SJSA1 (cell line): ENCODE data around the gene RSAD1. TPM values are rescaled to one million over a fixed set of nuclear protein-coding genes. Genes with fewer than 3 reads are reported as not detected.

ENCODE experiments used
- DNase-seq, 2 experiments: peaks; one replicate each; pipeline ENCODE4 v3.0.0-alpha.2; 2015 to 2020; ENCODE audit warnings: low spot score in 2 of 2, low read depth in 1 of 2
- H3K27ac ChIP-seq: fragments of 250-450 bp; sonication (Bioruptor Pico); 2 replicates; pipeline ENCODE4 v1.5.1; 2020; ENCODE audit warnings: mild to moderate bottlenecking, moderate library complexity
- H3K27me3 ChIP-seq: fragments of 250-450 bp; sonication (Bioruptor Pico); replicated peaks from 2 replicates; pipeline ENCODE4 v1.5.1; 2020; ENCODE audit warnings: mild to moderate bottlenecking, moderate library complexity
- H3K36me3 ChIP-seq: fragments of 250-450 bp; sonication (Bioruptor Pico); 2 replicates; pipeline ENCODE4 v1.5.1; 2020; ENCODE audit warnings: mild to moderate bottlenecking
- H3K4me1 ChIP-seq: fragments of 250-450 bp; sonication (Bioruptor Pico); replicated peaks from 2 replicates; pipeline ENCODE4 v1.6.1; 2021; ENCODE audit warnings: mild to moderate bottlenecking
- H3K4me3 ChIP-seq: fragments of 250-450 bp; sonication (Bioruptor Pico); 2 replicates; pipeline ENCODE4 v1.5.1; 2020; ENCODE audit warnings: mild to moderate bottlenecking
- H3K9me3 ChIP-seq: fragments of 250-450 bp; sonication (Bioruptor Pico); replicated peaks from 2 replicates; pipeline ENCODE4 v1.5.1; 2020; ENCODE audit warnings: mild to moderate bottlenecking
- total RNA-seq: library from RNA; depleted of rRNA; stranded (reverse); fragments of >200 nt; shearing (Covaris generic); gene quantifications from 2 replicates; pipeline ENCODE4 v1.2.3, GENCODE V29; 2014

The RSAD1 gene
- total RNA-seq, 1 experiment from 2014 or later: 15.8 TPM

DNA sequence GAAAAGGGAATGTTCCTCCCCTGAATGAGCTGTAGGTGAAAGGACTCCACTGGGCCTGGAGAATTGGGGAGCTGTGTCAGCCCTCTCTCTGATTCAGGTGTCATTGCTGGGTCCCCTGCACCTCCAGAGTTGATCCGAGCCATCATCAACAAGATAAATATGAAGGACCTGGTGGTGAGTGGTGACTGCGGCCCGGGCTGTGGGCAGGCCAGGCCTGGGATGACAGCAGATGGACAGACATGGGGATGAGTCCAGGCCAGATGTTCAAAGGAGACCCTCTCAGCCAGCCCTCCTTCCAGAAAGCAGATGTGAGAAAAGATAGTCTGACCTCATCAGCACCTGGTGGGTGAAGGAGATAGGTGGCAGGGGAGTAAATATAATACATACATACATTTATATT lies 14.5 kb upstream of the RSAD1 start:
- Histone ChIP-seq H3K27ac (no peak overlapping the region), H3K27me3 (peaks cover 16% of the 10 kb centered on the region), H3K4me1 (peaks cover 8% of the 10 kb centered on the region), H3K36me3 (no peaks in the 10 kb centered on the region; the same call in 1 of the 2 replicates), H3K9me3 (no peaks in the 10 kb centered on the region), H3K4me3 (no peak overlapping the region)
- DNase-seq: no peak

DNA sequence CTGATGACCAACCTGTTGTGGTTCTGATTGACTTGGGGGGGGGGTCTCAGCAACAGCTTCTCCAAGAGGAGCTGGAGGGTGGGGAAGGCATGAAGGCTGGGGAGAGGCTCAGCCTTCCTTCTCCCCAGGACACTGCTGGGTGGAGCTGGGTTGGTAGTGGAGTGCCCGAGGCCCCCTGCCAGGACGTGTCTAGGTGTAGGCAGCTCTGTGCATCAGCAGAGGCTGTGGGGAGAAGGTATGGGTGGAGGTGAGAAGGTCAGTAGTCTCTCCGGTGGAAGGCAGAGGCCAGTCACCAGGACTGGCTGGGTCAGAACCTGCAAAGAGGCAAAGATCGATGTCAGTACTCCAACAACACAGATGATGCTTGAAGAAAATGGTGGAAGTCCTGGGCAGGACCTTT lies 13.9 kb upstream of the RSAD1 start:
- Histone ChIP-seq H3K27me3 (peaks cover 17% of the 10 kb centered on the region), H3K4me1 (peaks cover 7% of the 10 kb centered on the region), H3K27ac (no peak overlapping the region), H3K4me3 (no peak overlapping the region), H3K36me3 (no peaks in the 10 kb centered on the region; the same call in 1 of the 2 replicates), H3K9me3 (no peaks in the 10 kb centered on the region)
- DNase-seq: no peak

- no peaks in the 10 kb centered on the region for H3K9me3 ChIP-seq
Measured at GRCh38 chr17:50465171-50465570, 13.5 kb upstream of the RSAD1 start.

DNA sequence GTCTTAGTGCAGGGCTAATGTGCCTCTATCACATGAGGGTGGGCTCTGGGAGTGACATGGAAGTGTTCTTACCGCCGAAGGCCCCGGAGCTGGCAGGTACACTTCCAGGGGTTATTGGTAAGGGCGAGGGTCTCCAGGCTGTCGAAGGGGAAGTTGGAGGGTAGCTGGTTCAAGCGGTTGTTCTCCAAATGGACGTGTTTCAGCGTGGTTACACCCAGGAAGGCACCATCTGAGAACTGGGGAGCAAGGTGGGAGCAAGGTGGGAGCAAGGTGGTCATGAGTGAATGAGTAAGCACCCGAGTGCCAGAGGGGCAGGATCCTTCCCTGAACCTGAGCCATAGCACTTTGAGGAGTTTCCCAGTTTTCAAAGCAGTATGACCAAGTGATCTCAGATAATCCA lies 13.0 kb upstream of the RSAD1 start:
- Histone ChIP-seq H3K27ac (no peak overlapping the region), H3K36me3 (no peaks in the 10 kb centered on the region; the same call in 1 of the 2 replicates), H3K4me1 (peaks cover 7% of the 10 kb centered on the region), H3K4me3 (no peak overlapping the region), H3K27me3 (peaks cover 17% of the 10 kb centered on the region), H3K9me3 (no peaks in the 10 kb centered on the region)
- no peak for DNase-seq

More at GRCh38 chr17:50465171-50465570, 13.5 kb upstream of the RSAD1 start:
- no peak for DNase-seq
- peaks cover 17% of the 10 kb centered on the region for H3K27me3 ChIP-seq
- H3K36me3 ChIP-seq: no peaks in the 10 kb centered on the region; the same call in 1 of the 2 replicates
- peaks cover 7% of the 10 kb centered on the region for H3K4me1 ChIP-seq
- no peak overlapping the region for H3K4me3 ChIP-seq
- no peak overlapping the region for H3K27ac ChIP-seq

DNA sequence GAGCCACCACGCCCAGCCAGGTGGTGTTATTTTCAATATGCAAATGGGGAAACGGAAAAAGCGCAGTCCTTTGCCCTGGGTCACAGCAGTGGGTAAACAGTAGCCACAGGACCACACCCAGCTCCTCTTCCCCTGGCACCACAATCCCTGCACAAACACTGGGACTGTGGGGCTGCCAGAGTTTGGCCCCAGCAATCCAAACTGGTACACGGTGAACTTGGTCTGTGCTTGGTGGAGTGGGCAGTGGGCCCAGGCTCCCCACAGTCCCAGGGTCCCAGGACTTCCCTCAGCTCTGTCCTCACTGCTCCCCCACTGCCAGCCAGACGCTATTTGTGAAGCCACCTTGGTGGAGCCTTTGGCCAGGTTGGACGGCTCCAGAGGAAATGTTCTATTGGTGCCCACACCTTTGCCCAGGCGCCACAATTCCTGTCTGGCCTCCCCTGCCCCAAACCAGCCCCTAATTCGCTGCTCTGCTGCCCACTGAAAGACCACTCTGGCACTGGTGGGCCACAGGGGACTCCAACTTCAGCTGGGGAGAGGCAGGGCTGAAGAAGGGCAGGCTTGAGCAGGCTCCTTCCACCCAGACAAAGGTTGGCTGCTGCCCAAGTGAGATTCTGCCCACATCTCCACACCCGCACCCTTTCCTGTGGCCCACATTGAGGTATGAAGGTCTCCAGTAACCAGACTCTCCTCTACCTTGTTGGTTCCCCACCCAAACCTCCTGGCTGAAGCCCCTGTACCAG lies 12.1 kb upstream of the RSAD1 start:
- Histone ChIP-seq H3K27ac (no peak overlapping the region), H3K36me3 (no peaks in the 10 kb centered on the region), H3K4me3 (no peak overlapping the region), H3K9me3 (no peaks in the 10 kb centered on the region), H3K4me1 (peaks cover 7% of the 10 kb centered on the region), H3K27me3 (peaks cover 17% of the 10 kb centered on the region)
- DNase-seq: no peak

GRCh38 chr17:50467114-50467854 lies 11.4 kb upstream of the RSAD1 start:
- Histone ChIP-seq H3K27me3 (peaks cover 17% of the 10 kb centered on the region), H3K27ac (no peak overlapping the region), H3K36me3 (peaks cover 4% of the 10 kb centered on the region; the same call in 1 of the 2 replicates), H3K9me3 (no peaks in the 10 kb centered on the region), H3K4me3 (no peak overlapping the region), H3K4me1 (peaks cover 7% of the 10 kb centered on the region)
- no peak for DNase-seq

DNA sequence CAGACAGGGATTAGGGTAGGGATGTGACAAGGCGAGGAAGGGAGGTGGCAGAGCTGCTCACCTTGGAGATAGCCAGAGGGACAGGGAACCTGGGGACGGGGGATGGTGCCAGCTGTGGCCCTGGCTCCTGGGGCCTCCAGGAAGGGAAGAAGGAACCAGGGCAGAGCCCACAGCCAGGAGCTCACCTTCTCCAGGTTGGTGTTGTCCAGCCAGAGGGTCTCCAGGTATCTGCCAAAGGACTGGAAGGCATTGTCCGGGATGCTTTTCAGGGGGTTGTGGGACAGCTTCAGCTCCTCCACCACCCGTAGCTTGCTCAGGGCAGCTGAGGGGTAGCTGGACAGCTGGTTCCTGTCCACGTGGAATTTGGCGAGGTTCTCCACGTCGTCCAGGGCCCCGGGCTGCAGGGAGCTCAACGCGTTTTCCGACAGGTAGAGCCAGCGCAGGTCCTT lies 10.8 kb upstream of the RSAD1 start:
- H3K4me1 ChIP-seq: peaks cover 7% of the 10 kb centered on the region
- no peak overlapping the region for H3K4me3 ChIP-seq
- no peaks in the 10 kb centered on the region for H3K9me3 ChIP-seq
- H3K36me3 ChIP-seq: peaks cover 8% of the 10 kb centered on the region; the same call in 1 of the 2 replicates
- peaks cover 17% of the 10 kb centered on the region for H3K27me3 ChIP-seq
- no peak overlapping the region for H3K27ac ChIP-seq
- no peak for DNase-seq

DNA sequence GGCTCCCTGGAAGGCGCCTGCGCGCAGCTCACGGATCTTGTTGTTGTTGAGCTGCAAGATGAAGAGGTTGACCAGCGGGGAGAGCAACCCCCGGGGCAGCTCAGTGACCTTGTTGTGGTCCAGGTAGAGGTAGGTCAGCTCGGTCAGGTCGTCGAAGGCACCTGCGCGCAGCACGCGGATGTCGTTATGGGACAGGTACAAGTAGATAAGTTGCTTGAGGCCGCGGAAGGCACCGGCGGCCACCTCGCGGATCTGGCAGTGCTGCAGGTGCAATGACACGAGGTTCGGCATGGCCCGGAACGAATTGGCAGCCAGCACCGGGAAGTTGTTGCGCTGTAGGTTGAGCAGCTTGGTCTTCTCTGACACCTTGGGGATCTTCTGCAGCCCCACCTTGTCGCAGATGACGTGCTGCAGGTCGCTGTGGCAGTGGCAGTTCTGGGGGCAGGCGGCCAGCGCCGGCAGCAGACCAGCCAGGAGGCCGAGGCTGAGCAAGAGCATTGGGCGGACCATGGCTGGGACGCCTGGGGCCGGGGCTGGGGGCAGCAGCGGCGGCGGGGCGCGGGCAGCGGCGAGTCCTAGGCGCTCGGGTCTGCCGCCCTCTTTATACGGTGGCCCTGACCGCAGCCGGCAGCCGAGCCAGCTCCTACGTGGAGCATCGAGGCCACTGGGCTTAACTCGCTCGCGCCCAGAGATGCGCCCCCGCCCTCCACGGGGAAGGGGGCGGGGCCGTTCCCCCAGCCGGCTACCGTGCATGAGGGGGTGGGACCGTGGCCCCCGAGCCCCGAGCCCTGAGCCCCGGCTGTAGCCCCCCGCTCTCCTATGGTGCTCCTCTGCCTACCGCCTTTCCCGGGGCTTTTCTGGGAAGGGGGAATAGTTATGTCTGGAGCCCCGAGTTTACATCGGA lies 10.1 kb upstream of the RSAD1 start, which contains the start of gene CHAD:
CHAD (minus strand) TSS at position 577 of the 904 bp plus-strand sequence; CDS start at position 510, 67 bp downstream.
- peaks cover 17% of the 10 kb centered on the region for H3K27me3 ChIP-seq
- no peak within 1 kb of the TSS for H3K27ac ChIP-seq
- peaks cover 13% of the 10 kb centered on the region; the same call in 1 of the 2 replicates for H3K36me3 ChIP-seq
- peaks cover 7% of the 10 kb centered on the region for H3K4me1 ChIP-seq
- H3K4me3 ChIP-seq: no peak within 1 kb of the TSS
- no peak for DNase-seq
- no peaks in the 10 kb centered on the region for H3K9me3 ChIP-seq

GRCh38 chr17:50469208-50469605 lies 9.5 kb upstream of the RSAD1 start:
- H3K4me1 ChIP-seq: peaks cover 7% of the 10 kb centered on the region
- H3K9me3 ChIP-seq: no peaks in the 10 kb centered on the region
- peaks cover 13% of the 10 kb centered on the region; the same call in 1 of the 2 replicates for H3K36me3 ChIP-seq
- H3K27me3 ChIP-seq: peaks cover 17% of the 10 kb centered on the region
- H3K27ac ChIP-seq: no peak overlapping the region
- H3K4me3 ChIP-seq: no peak overlapping the region
- no peak for DNase-seq

GRCh38 chr17:50469671-50470305 lies 8.9 kb upstream of the RSAD1 start:
- Histone ChIP-seq H3K36me3 (peaks cover 13% of the 10 kb centered on the region; the same call in 1 of the 2 replicates), H3K4me1 (peaks cover 7% of the 10 kb centered on the region), H3K9me3 (no peaks in the 10 kb centered on the region), H3K27me3 (peaks cover 17% of the 10 kb centered on the region), H3K4me3 (no peak overlapping the region), H3K27ac (no peak overlapping the region)
- DNase-seq: no peak

DNA sequence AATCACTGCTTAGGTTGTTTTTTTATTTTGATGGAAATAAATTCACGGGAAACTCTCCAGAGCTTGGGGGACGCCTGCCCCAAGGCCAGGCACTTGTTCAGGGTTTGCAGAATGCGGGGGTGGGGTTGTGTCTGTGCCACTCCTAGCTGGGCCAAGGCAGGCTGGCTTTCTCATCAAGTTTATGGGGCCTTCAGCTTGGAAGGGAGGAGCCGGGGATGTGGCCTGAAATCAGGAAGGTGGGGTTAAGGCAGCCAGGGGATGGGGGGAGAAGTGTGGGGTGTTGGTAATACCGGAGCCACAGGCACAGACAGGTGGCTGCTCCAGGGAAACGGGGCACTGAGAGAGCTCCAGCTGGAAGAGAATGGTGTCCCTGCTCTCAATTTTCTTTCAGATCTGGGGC lies 8.2 kb upstream of the RSAD1 start:
- DNase-seq: no peak
- Histone ChIP-seq H3K9me3 (no peaks in the 10 kb centered on the region), H3K4me1 (peaks cover 7% of the 10 kb centered on the region), H3K4me3 (no peak overlapping the region), H3K27ac (no peak overlapping the region), H3K27me3 (peaks cover 17% of the 10 kb centered on the region), H3K36me3 (peaks cover 13% of the 10 kb centered on the region; the same call in 1 of the 2 replicates)

GRCh38 chr17:50471009-50471905 lies 7.4 kb upstream of the RSAD1 start:
- Histone ChIP-seq H3K4me1 (peaks cover 7% of the 10 kb centered on the region), H3K27ac (no peak overlapping the region), H3K36me3 (peaks cover 13% of the 10 kb centered on the region; the same call in 1 of the 2 replicates), H3K27me3 (peaks cover 17% of the 10 kb centered on the region), H3K4me3 (no peak overlapping the region), H3K9me3 (no peaks in the 10 kb centered on the region)
- no peak for DNase-seq
